Adrenal gland (tissue), 12 donors: ENCODE measurements around the gene EDA2R. TPM values are rescaled to one million over a fixed set of nuclear protein-coding genes. Genes with fewer than 3 reads are reported as not detected.

ENCODE experiments used
- DNase-seq, 7 donors: peaks; one replicate each; pipeline ENCODE4 v3.0.0-alpha.2; 2019 to 2020
- H3K27ac ChIP-seq, 5 donors: fragments of 200-600 bp; sonication (generic) in 4 of 5; 1 replicate in 3 of 5; 2 replicates in 2 of 5; pipeline versions ENCODE4 v1.5.1 to v1.8.0; 2016 to 2020; ENCODE audit warnings: mild to moderate bottlenecking in 1 of 5
- H3K27me3 ChIP-seq: fragments of 200-600 bp; 2 replicates; pipeline ENCODE4 v1.8.0; 2021
- H3K36me3 ChIP-seq, 2 donors: fragments of 200-600 bp; replicated peaks in 1 of 2; 1 replicate in 1 of 2; 2 replicates in 1 of 2; pipeline versions ENCODE4 v1.5.1 to v1.8.0; 2018 to 2022
- H3K4me1 ChIP-seq, 2 donors: fragments of 200-600 bp; replicated peaks in 1 of 2; 1 replicate in 1 of 2; 2 replicates in 1 of 2; pipeline versions ENCODE4 v1.5.1 to v1.8.0; 2018 to 2021
- H3K4me3 ChIP-seq, 4 donors: fragments of 200-600 bp; sonication (generic) in 3 of 4; one replicate each; pipeline ENCODE4 v1.5.1; 2016 to 2018
- H3K9me3 ChIP-seq, 3 donors: fragments of 200-600 bp; sonication (generic) in 1 of 3; replicated peaks in 1 of 3; 1 replicate in 2 of 3; 2 replicates in 1 of 3; pipeline versions ENCODE4 v1.5.1 to v1.8.0; 2016 to 2021
- POLR2A ChIP-seq, 2 donors: fragments of 450-650 bp; IDR thresholded peaks; one replicate each; pipeline ENCODE4 v1.6.1; 2017; ENCODE audit warnings: antibody characterized with exemption in 2 of 2, mild to moderate bottlenecking in 2 of 2, moderate library complexity in 1 of 2
- WGBS, 4 donors: extraction: QIAGEN DNeasy Blood & Tissue Kit in 2 of 4; methylation state at CpG; one replicate each; pipeline versions ENCODE4 v1.1.5 to v1.1.7; 2013 to 2017; 5-methylcytosine and 5-hydroxymethylcytosine counted together
- intact Hi-C, 2 donors: fragments of 100-400 bp; cut with DNase I; formaldehyde crosslinking; loops; one replicate each; pipeline versions ENCODE4 v1.14.1 to v1.15.0; 2022 to 2023
- polyA plus RNA-seq, 3 donors: library from polyadenylated mRNA; stranded (reverse); fragments of 200-250 nt in 2 of 3; fragments of 350-450 nt in 1 of 3; fragmentation: Illumina TruSeq in 1 of 3; extraction: RNeasy Lipid Tissue Mini Kit (QIAGEN cat#74804) in 1 of 3; gene quantifications; one replicate each; pipeline ENCODE4 v1.2.3, GENCODE V29; 2013 to 2014
- total RNA-seq, 9 donors: library from RNA; depleted of rRNA in 4 of 9; stranded (reverse); fragments of >200 nt in 4 of 9; fragments of 120-200 nt in 1 of 9; fragmentation: NEBNext Ultra II Directional in 1 of 9; extraction: Animal tissue kit (Norgen Biotek cat#: 25700) in 1 of 9; gene quantifications; one replicate each; pipeline versions ENCODE4 v1.1.0 to v1.2.4, GENCODE V29; 2013 to 2023
- TF ChIP-seq, protein P1 (sequence below), 6 experiments: fragments of 450-650 bp in 4 of 6; fragments of 200-600 bp in 2 of 6; sonication (generic) in 1 of 6; IDR thresholded peaks; 1 replicate in 5 of 6; 2 replicates in 1 of 6; pipeline versions ENCODE4 v1.5.1 to v1.8.0; 2016 to 2021; ENCODE audit warnings: antibody characterized with exemption in 6 of 6, mild to moderate bottlenecking in 2 of 6, moderate library complexity in 1 of 6
- donor health status: healthy with polysubstance abuse.
- donor health status: Bipolar disorder and iron deficiency.
- donor health status: DM: yes; HTN: yes; CAD: no.
- donor health status: DM: no; HTN: no; CAD: no.
- donor health status: DM: no; HTN: no; CAD: no.
- donor health status: DM: yes; HTN: yes; CAD: no.

EDA2R gene
- total and polyA plus RNA-seq, 12 donors: 0.64 to 15.3 (median 3.8) TPM

DNA sequence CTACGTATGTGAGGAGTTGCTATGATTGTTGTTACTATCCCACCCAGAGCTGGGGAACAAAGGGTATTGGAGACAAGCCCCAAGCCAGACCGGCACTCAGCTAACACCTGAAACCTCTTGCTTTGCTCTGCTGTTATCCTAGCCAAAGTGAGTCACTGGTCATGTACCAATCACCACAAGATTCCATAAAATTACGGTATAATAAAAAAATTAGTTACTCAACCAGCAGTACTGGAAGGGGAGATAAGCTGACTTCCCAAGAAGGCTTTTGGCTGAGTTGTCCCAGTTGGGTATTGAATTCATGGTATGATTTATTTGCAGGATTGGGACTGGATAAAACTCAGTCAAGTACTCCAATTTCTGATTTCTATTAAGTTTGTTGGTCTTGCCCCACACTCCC, 5.3 kb downstream of the EDA2R start:
- Histone ChIP-seq H3K4me3 (no peak overlapping the region), H3K9me3 (no peaks in the 10 kb centered on the region), H3K36me3 (no peaks in the 10 kb centered on the region), H3K4me1 (no peaks in the 10 kb centered on the region), H3K27ac (no peak overlapping the region), H3K27me3 (no peaks in the 10 kb centered on the region)
- intact Hi-C loops: no loop called here
- WGBS, 4 donors: 60 to 68% (median 64%) methylated on average over 1 to 3 of the region's 3 CpGs
- TF ChIP-seq, protein P1, sequence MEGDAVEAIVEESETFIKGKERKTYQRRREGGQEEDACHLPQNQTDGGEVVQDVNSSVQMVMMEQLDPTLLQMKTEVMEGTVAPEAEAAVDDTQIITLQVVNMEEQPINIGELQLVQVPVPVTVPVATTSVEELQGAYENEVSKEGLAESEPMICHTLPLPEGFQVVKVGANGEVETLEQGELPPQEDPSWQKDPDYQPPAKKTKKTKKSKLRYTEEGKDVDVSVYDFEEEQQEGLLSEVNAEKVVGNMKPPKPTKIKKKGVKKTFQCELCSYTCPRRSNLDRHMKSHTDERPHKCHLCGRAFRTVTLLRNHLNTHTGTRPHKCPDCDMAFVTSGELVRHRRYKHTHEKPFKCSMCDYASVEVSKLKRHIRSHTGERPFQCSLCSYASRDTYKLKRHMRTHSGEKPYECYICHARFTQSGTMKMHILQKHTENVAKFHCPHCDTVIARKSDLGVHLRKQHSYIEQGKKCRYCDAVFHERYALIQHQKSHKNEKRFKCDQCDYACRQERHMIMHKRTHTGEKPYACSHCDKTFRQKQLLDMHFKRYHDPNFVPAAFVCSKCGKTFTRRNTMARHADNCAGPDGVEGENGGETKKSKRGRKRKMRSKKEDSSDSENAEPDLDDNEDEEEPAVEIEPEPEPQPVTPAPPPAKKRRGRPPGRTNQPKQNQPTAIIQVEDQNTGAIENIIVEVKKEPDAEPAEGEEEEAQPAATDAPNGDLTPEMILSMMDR (IDR thresholded peaks at IDR 0.05): no peak
- no peak for TF ChIP-seq POLR2A (IDR thresholded peaks at IDR 0.05)
- DNase-seq: no peak

GRCh38 chrX:66632981-66633380, 5.9 kb downstream of the EDA2R start:
- Histone ChIP-seq H3K27ac (no peak overlapping the region), H3K9me3 (no peaks in the 10 kb centered on the region), H3K36me3 (no peaks in the 10 kb centered on the region), H3K4me1 (no peaks in the 10 kb centered on the region), H3K27me3 (no peaks in the 10 kb centered on the region), H3K4me3 (no peak overlapping the region)
- WGBS, 4 donors: 49 to 62% (median 56%) methylated on average over 4 of the region's 4 CpGs
- TF ChIP-seq POLR2A (IDR thresholded peaks at IDR 0.05): no peak
- TF ChIP-seq, protein P1 (IDR thresholded peaks at IDR 0.05): no peak
- no peak for DNase-seq
- intact Hi-C loops: no loop called here

DNA sequence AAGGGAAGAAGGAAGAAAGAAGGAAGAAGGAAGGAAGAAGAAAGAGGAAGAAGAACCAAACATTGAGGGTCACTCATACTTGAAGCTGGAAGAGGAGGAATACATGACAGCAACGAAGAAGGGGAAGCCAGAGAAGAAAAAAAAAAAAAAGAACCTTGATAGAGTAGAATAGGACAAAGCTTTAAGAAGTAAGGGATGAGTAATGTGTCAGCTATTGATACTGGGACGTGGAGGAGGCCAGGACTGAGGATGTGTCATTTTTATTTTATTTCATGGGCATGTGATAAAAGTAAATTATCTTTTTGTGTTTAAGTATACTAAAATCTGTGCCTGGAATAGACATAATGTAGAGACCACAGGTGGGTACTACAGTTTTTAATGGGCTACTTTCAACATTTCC, 6.4 kb downstream of the EDA2R start:
- Histone ChIP-seq H3K4me1 (no peaks in the 10 kb centered on the region), H3K27me3 (no peaks in the 10 kb centered on the region), H3K27ac (no peak overlapping the region), H3K4me3 (no peak overlapping the region), H3K36me3 (no peaks in the 10 kb centered on the region), H3K9me3 (no peaks in the 10 kb centered on the region)
- intact Hi-C loops: no loop called here
- DNase-seq: no peak
- WGBS, 4 donors: 12 to 27% (median 25%) methylated on average over 2 of the region's 2 CpGs
- TF ChIP-seq POLR2A (IDR thresholded peaks at IDR 0.05): no peak
- TF ChIP-seq, protein P1 (IDR thresholded peaks at IDR 0.05): no peak

- TF ChIP-seq, protein P1 (IDR thresholded peaks at IDR 0.05): no peak
- no peak for TF ChIP-seq POLR2A (IDR thresholded peaks at IDR 0.05)
- 72 to 80% (median 77%) methylated on average over 3 of the region's 3 CpGs for WGBS, 4 donors
Measured at GRCh38 chrX:66625525-66625924, 13.4 kb downstream of the EDA2R start.

More at GRCh38 chrX:66625525-66625924, 13.4 kb downstream of the EDA2R start:
- Histone ChIP-seq H3K27me3 (no peaks in the 10 kb centered on the region), H3K4me1 (no peaks in the 10 kb centered on the region), H3K27ac (no peak overlapping the region), H3K36me3 (no peaks in the 10 kb centered on the region), H3K9me3 (no peaks in the 10 kb centered on the region), H3K4me3 (no peak overlapping the region)
- intact Hi-C loops: no loop called here
- DNase-seq: no peak
